HG02798 (cell line): ENCODE results near the gene TH.
"Not testable (repeated sequence)": the region's sequence is repeated elsewhere in the genome, so short reads cannot be mapped to it uniquely, and the experiment has no call there.

Source experiments
- ATAC-seq: cut with Tn5 transposase; IDR thresholded peaks from one replicate; pipeline ENCODE4 v1.9.1; 2021; ENCODE audit warnings: mild to moderate bottlenecking; ENCODE audit not compliant: unreplicated experiment, poor library complexity

Gene TH

DNA sequence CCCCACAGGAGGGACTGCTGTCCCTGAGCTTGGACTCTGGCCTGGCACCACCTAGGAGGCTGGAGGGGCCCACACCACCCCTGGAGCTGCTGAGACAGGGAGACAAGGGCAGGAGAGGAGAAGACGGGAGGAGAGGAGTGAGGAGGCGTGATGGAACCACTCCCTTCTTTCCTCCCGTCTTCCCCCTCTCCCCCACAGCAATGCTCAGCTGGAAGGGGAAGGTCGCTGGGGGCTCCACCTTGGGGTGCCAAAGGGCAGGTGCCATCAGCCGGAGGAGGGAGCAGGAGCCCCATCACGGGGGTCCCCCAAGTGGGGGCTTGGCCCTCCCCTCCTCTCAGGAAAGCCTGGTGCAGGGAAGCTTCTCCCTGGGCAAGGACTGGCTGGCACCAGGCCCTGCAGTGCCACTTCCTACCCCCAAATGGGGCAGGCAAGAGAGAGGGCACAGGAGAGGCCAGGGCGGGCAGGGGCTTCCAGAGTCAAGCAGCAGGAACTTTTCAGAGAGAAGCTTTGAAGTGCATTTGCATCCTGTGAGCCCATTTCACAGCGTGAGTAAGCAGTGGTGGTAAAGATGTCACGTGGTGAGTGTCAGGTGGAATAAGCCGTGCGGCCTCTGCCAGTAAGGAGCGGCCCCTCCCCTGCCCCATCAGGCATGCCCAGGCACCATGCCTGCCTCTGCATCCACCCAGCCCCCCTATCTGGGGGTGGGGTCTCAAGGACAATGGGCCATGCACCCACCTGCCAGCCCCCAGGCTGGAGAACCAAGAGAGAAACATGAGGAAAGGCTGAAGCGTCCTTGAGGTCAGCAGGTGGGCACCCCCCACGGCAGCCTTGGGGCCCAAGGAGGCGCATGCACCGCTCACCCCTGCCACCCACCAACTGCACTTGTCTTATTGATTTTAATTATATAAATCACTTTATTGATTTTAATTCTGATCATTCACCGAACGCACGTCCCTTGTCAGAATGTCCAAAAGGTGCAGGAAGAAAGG lies 37.3 kb downstream of the TH start:
- ATAC-seq: no peak

DNA sequence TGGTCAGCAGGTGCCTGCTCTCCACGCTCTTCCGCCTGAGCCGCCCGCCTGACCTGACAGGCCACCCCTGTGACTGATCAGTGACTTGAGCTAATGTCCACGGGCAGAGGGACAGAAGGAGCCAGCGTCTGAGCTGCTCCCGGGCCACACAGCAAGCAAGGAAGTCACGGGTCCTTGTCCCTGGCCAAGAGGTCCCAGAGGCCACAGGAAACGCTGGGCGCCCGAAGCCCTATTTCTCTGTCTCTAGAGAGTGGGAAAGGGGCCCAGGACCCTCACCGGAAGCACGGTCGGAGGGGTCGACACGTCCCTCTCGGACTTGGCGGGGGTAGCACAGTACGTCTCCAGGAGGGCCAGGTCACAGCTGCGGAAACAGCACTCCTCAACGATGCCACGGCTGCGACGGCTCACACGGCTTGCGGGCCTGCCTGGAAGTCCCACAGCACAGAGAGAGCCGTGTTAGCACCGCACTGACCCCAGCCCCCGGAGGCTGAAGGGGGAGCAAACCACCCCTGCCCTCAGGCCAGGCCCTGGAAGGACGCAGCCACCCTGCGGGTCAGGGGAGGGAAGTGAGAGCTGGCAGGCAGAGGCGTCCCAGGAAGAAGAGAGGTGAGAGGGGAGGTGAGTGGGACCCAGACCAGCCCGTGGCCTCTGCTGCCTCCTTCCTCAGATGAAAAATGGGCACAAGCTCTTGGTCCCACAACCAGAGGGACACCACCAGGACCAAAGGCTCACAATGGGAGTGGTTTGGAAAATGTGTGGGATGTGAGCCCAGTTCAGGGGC lies 38.2 kb downstream of the TH start:
- no peak for ATAC-seq

DNA sequence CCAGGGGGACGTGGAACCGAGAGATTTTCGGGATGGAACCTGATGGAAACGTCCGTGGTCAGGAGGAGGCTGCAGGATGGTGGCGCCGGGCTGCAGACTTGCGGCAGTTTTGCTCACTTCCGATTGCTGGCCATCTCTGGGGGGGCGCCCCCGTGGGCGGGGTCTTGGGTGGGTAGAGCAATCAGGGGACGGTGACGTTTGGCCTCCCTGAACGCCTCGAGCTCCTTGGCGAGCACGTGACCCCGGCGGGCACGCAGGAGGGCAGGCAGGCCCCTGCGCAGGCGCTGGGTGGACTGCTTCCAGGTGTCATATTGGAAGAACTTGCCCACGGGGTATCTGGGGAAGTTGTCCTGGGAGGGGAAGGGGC lies 38.8 kb downstream of the TH start:
- ATAC-seq: no peak

DNA sequence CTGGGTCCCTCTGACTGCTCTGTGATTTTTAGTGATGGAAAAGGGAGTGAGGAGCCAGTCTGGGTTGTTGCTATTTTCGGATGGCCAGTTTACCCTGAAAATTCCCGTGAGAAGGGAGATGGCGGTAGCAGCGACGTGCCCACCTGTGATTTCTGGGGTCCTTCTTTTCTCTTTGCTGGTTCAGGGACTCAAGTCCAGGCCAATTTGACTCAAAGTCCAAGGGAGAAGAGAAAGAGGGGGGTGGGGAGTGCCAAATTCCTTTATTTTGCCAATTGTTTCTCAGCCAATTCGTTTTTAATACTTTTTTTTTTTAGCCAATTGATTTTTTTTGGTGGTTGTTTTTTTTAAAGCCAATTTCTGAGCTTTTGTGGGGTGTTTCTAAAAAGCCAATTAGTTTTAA lies 39.4 kb downstream of the TH start:
- no peak for ATAC-seq

DNA sequence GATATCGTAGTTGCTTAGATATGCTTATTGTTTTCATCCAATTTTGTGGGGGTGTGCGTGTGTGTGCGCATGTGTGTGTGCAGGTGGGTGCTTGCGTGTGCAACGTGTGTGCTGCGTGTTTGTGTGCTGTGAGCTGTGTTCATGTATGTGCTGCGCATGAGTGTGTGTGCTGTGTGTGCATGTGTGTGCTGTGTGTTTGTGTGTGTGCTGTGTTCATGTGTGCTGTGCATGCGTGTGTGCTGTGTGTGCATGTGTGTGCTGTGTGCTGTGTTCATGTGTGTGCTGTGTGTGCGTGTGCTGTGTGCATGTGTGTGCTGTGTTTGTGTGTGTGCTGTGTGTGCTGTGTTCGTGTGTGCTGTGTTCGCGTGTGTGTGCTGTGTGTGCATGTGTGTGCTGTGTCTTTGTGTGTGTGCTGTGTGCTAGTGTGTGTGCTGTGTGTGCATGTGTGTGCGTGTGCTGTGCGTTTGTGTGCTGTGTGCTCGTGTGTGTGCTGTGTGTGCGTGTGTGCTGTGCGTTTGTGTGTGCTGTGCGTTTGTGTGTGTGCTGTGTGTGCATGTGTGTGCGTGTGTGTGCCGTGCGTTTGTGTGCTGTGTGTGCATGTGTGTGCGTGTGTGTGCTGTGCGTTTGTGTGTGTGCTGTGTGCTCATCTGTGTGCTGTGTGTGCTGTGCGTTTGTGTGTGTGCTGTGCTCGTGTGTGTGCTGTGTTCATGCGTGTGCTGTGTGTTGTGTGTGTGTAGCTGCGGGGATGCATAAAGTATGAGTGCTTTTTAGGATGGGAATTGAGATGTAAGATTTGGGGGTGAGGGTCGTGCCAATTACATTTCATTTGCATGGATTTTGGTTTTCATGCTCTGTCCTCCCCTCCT lies 40.0 kb downstream of the TH start:
- ATAC-seq: no peak

DNA sequence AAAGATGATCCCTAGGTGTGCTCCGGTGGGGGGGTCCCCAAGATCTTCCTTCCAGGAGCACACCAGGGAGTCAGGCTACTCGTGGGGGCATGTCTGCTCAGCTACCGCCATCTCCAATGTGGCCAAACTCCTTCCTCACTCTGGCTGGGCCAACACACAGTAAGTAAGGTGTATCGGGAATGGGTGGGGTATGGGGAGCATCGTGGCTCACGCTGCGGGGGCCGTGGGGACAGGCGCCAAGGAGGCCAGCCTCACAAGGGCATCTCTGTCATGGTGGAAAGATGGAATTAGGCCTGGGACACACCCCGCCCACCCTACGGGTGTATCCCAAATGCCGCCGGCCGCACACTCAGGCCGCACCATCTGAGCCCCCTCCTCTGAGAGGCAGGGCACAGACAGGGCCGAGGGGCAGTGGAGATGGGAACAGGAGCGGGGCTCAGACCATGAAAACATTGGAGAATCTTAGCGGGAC lies 40.7 kb downstream of the TH start:
- ATAC-seq: no peak

DNA sequence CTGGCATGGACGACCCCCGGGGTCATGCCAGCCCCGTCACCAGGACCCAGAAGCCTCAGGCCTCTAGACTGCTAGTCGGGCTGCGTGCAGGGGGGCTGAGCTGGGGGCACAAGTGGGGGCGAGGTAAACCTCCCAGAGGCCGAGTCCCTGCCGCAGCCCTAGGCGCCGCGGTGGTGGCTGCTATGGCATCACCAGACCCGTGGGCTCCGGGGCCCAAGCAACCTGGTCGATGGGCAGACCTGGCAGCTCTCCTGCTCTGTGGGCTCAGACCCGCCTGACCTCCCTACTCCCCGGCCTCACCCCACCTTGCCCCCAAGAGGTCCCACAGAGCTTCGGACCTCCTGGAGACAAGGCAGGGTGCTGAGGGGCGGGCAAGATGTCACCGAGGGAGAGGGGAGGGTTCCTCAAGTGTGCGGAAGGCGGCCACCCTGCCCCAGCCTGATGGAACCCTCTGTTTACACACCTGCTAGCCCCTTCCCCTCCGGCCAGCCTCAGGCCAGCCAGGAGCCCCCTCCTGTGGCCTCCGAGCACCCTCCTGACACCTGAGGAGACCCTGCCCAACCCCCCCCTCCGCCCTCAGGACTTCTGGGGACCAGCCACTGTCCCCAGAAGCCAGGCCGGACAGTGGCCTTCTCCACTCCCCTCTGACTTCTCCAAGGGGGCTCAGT lies 41.8 kb downstream of the TH start:
- no peak for ATAC-seq

DNA sequence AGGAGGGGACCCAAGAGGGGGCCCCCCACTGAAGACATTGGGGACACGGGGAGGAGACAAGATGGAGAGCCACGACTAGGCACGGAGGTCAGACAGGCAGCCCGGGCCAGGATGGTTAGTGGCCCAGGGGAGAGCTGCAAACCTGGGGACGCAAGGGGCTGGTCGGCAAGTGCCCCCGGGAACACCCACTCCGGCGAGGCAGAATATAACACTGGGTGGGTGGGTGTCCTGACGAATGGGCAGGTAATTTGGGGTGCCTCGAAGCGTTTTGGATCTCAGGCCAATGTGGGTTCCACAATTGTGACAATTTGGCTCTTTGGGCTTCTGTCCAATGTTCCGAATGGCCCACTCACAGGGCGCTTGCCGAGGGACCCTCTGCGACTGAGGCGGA lies 42.3 kb downstream of the TH start:
- no peak for ATAC-seq

DNA sequence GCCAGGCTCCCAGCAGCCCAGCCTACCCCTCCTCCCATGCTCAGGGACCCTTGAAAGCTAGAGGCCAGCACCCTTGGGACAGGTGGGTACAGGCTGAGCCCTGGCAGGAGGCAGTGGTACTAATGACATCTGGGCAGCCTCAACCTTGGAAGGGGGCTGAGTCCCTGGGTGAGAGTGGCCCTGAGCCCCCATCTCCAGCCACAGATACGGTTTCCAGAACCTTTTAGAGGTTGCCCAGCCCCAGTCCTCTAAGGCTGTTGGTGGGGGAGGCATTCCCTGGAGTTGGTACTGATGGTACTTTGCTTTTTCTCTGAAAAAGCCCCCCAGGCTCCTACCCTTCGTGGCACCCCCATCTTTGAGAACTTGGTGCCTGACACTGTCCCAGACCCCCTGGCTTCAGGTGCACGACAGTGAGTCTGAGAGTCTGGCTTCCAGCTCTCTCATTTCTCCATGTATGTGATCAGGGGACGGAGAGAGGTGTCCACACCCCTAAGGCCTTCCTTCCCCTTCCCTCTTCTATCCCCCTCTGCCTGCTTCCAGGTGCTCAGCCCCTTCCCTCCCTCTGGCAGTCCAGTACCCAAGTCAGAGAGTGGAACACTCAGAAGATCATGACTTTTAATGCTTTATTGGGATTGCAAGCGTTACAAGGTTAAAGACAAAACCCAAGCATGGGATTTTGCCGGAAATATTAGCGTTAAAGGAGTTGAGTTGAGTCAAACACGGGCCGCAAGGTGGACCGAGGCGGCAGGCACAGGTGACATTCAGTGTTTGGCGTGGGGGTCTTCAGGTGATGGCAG lies 42.9 kb downstream of the TH start:
- ATAC-seq: no peak

DNA sequence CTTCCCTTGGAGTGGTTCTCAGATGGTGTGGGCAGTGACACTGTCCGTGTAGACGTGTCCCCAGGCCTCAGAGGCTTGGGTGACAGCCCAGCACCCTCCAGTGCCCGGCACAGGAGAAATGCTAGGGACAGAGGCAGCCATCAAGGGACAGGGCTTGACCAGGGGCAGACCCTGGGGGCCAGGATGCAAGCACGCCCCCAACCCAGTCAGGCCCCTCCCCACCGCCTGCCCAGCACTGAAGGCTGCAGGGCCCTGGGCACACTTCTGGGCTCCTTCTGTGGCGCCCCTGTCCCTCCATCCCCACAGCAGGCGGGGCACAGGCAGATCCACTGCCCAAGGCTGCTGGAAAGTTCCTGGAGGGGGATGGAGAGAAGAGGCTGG lies 43.5 kb downstream of the TH start:
- no peak for ATAC-seq

DNA sequence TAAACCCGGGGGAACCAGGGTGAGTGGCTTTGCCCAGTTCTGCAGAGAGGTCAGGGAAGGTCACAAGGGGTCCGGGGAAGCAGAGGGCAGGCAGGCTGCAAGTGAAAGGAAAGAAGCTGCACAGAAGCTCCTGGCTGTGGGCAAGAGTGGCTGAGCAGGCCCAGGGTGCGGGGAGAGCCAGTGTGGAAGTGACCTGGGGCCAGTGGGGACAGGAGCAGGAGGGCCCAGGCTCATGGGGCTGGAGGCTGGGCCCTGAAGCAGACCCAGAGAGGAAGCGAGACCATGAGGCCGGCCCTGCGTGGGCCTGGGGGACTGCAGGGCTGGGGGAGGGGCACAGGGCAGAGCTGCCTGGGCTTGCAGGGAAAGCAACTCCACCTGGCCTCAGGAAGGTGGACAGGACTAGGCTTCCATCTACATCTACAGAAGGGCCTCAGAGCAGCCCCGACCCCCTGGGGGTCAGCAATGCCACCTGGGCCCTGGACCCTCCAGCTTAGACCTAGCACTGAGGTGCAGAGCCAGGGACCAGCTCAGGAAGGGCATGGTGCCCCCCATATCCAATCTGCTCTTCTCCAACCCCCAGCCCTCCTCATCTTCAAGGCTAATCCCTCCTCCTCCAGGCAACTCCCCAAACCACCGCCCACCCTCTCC lies 44.0 kb downstream of the TH start:
- ATAC-seq: no peak

DNA sequence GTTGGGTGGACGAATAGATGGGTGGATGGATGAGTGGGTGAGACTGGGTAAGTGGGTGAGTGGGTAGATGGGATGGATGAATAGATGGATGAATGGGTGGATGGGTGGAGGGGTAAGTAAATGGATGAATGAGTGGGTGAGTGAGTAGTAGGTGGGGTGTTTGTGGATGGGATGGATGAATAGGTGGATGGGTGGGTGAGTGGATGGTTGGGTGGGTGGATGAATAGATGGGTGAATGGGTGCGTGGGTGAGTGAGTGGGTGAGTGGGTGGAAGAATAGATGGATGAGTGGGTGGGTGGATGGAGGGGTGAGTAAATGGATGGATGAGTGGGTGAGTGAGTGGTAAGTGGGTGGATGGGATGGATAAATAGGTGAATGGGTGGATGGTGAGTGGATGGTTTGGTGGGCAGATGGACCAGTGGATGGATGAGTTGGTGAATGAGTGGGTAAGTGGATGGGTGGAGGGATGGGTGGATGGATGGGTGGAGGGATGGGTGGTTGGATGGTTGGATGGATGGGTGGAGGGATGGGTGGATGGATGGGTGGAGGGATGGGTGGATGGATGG lies 45.0 kb downstream of the TH start:
- ATAC-seq: no peak

DNA sequence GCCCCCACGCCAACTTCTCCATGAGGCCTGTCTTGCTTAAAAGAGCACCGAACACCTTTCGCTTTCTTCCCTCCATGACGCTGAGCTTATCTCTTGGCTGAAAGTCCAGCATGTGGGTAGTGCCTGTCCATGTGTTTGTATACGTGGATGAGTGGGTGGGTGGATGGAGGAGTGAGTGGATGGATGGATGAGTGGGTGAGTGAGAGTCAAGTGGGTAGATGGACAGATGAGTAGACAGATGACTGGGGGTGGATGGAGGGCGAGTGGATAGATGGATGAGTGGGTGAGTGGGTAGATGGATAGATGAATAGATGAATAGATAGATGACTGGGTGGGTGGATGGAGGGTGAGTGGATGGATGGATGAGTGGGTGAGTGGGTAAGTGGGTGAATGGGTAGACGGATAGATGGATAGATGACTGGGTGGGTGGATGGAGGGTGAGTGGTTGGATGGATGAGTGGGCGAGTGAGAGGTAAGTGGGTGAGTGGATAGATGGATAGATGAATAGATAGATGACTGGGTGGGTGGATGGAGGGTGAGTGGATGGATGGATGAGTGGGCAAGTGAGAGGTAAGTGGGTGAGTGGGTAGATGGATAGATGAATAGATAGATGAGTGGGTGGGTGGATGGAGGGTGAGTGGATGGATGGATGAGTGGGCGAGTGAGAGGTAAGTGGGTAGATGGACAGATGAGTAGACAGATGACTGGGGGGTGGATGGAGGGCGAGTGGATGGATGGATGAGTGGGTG lies 46.7 kb downstream of the TH start:
- not testable (repeated sequence) for ATAC-seq

DNA sequence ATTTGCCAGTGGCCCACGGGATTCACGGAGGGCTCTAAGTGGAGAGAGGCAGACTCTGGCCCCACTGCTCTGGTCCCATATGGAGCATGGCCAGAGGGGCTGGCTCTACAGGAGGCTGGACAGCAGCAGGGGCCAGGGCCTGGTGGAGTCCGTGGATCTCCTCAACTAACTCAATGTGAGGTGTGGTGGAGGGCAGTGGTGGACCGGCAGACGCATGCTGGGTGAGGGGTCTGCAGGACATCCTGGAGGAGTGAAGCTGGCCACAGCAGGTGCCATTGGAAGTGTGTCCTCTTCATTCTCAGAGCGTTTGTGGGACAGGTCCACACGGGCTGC lies 48.0 kb downstream of the TH start:
- ATAC-seq: no peak

DNA sequence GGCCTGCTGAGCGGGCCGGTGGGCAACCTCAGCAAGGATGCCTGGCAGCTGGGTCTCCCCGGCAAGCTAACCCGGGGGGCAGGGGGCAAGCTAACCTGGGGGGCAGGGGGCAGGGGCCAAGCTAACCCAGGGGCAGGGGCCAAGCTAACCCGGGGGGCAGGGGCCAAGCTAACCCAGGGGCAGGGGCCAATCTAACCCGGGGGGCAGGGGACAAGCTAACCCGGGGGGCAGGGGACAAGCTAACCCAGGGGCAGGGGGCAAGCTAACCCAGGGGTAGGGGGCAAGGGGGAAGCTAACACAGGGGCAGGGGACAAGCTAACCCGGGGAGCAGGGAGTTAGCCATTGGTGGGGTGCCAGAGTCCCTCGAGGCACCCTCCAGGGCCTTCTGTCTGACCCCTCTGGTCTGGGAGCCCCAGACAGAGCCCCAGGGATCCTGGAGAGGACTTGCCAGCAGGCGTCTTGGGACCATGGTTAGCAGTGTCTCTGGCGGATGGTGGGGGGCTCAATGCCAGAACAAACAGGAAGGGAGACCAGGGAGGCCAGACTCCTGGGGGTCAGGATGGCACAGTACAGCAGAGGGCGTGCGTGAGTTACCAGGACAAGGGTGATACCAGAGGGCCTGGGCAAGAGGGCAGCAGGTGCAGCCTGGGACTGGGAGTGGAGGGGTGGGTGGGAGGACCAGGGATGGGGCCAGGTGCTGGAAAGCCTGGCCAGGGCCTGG lies 48.5 kb downstream of the TH start:
- ATAC-seq: no peak

DNA sequence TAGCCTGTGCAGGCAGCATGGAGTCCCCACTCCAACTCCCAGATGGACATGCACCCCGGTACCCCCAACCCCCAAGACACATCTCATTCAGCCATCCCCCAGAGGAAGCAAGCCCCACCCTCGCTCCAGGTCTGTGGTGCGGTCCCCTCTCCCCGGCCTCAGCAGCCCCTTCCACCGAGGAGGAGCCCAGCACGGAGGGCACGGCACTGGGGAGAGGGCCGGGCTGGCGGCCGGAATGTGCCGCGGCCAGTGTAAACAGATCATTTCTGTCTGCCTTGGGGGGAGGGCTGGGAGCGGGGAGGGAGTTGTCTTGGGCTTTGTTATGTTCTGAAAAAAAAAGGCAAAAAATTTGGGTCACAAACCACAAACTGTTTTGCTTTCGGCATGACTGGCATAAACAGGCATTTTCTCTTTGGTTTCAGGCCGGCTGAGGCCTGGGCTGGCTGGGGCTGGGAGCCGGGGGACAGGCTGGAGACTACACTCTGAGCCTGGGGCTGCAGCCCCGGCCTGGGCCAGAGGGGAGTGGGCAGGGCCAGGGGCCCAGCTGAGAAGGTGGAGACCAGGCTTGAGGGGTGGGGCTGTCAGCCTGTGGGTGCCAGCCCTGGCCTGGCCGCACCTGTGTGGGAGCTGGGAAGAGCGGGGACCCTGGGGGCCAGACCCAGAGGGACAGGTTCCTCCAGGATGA lies 49.3 kb downstream of the TH start:
- no peak for ATAC-seq
